Activated CD8-positive, alpha-beta memory T cell treated with anti-CD3 and anti-CD28 coated beads, Interleukin-2, amount 50 U/mL, for 48 hours (primary cell): ENCODE measurements around the gene DMGDH.
"Not testable (repeated sequence)": the region's sequence is repeated elsewhere in the genome, so short reads cannot be mapped to it uniquely, and the experiment has no call there.

Source experiments
- DNase-seq: peaks from one replicate; pipeline ENCODE4 v3.0.0-alpha.2; 2020

The DMGDH gene

GRCh38 chr5:79008362-79008761, 61.1 kb downstream of the DMGDH start:
- DNase-seq: no peak

DNA sequence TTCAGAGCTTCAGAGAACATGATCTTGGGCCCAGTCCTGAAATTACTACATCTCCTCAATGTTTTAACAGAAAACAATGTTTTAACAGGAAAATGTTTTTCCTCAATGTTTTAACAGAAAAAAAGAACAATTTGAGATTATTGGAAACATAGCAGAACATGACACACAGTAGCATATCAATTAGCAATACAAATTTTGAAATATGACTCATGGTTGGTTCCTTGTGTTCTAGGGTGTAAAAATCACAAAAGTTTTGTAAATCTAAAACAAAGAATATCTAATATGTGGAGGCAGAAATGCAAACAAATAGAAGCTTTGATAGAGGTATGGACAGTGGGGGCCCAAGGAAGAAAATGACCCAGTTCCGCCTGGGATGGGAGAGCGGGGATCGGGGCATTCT, 61.6 kb downstream of the DMGDH start:
- DNase-seq: no peak

- DNase-seq: no peak
These were observed 63.4 kb downstream of the DMGDH start for GRCh38 chr5:79005936-79006631.

GRCh38 chr5:79005151-79005550, 64.3 kb downstream of the DMGDH start:
- DNase-seq: no peak

GRCh38 chr5:79002374-79002773, 67.1 kb downstream of the DMGDH start:
- no peak for DNase-seq

DNA sequence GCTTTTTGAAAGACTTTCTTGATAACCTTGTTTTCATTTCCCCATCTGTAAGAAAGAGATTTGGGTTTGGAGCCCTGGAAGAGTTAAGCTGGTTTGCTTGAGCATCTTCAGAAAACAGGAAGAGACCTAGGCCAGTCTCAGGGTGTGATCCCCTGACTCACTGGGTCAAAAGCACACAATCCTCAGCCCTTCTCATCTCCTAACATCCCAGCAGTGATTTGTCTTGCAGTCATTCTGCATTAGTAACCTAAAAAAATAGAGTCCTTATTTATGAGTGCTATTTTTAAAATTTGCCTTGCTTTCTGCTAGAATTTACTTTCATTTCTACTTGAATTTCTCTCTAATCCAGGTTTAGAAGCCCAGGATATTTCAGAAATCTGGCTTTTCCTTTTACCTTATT, 68.0 kb downstream of the DMGDH start:
- DNase-seq: no peak

- DNase-seq: no peak
These were observed 72.4 kb downstream of the DMGDH start for GRCh38 chr5:78997090-78997489.

DNA sequence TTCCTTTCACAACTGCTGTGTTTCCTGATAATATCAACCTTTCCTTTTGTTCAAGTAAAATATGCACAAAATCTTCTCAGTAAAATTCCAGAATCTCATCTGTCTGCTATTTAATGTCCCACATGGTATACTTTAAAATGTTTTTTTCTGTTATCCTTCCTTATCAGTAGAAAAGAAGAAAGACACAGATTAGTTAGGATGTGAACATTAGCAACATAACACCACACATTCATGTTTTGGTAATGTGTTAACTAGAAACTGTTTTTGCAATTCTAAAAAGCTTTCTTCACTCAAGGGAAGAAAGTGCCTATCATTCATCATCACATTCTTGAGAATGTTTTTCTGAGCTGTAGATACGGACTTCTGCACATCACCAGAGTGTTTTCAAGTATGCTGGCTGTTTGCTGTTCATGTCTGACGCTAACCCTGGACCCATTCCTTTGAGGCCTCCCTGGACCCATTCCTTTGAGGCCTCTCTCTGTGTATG, 73.9 kb downstream of the DMGDH start:
- no peak for DNase-seq

GRCh38 chr5:78993165-78993564, 76.3 kb downstream of the DMGDH start:
- DNase-seq: no peak

DNA sequence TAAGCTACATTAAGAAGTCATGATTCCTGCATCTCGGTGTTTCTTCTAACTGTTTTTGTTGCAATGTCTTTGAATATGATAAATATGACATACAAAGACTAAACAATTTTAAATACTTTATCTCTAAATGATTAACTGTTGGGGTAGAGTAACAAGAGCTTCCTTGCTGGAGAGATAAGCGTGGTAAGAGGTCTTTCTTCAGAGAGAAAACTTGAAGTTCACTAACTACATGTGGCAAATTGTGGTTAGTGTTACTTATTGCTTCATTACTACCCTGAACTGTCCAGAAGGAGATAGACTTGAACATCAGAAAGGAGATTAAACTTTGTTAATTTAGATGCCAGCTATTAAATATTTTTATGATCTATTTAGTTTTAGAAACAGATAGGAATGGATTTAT, 77.3 kb downstream of the DMGDH start:
- DNase-seq: no peak

DNA sequence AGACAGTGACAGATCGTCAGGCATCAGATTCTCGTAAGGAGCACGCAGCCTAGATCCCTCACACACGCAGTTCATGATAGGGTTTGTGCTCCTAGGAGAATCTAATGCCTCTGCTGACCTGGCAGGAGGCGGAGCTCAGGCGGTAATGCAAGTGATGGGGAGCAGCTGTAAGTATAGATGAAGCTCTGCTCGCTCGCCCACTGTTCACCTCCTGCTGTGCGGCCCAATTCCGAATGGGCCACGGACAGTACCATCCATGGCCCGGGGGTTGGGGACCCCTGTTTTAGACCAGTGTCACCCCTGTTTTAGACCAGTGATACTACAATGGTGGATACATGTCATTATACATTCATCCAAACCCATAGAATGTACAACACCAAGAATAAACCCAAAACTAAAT, 80.4 kb downstream of the DMGDH start:
- no peak for DNase-seq

DNA sequence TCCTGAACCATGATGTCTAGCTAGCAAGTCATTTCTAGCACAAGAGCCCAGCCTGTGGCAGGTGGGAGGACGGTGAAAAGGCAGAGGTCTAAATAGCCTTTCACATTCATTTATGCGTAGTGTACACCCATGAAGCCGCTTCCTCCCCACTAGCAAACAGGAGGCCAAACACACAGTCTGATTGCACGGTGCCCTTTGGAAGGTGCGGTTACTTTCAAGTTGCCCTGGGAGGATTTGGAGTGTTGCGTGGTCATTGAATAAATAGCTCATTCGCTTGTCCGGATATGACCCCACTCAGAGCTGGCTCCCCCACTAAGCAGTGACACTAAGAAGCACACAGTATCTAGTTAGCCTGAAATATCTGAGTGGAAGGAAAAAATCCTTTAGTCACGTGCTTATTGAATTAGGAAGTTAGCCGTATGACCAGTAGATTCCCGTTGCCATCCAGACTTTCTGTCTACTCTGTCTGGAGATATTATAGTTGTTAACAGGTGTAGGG, 83.7 kb downstream of the DMGDH start:
- DNase-seq: peak; percentile 72

- DNase-seq: peak; percentile 82
These were observed 84.3 kb downstream of the DMGDH start, which contains the start of gene ARSB for GRCh38 chr5:78985116-78985724. ARSB (minus strand) TSS chr5:78985310; CDS start chr5:78985248, 62 bp downstream.

DNA sequence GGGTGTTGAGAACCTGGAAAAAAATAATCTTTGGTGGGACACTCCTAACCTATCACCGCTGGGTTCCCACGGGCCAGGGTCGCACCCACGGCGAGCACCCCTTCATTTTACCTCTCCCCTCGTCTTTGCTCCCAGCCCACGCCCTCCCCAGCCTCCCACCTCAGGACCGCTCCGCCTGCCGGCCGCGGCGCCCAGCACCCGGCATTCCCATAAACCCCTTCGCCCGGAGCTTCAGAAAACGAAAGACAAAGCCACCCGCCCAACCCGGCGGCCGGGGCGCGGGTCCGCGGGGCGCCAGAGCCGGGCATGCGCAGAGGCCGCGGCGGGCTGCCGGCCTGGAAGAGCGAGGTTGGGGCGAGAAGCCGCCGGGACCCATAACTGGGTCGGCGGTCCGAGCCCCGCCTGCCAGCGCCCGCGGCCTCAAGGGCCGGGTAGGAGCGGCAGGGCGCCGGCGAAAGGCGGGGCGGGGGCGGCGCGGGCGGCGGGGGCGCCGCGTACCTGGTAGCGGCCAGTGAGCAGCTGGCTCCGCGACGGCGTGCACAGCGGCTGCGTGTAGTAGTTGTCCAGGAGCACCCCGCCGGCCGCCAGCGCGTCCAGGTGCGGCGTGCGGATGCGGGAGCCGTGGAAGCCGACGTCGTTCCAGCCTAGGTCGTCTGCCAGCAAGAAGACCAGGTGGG, 84.9 kb downstream of the DMGDH start:
- DNase-seq: peak; percentile 89

- no peak for DNase-seq
These were observed 85.7 kb downstream of the DMGDH start for GRCh38 chr5:78983601-78984438.

GRCh38 chr5:78983194-78983593, 86.3 kb downstream of the DMGDH start:
- DNase-seq: not testable (repeated sequence)

- no peak for DNase-seq
These were observed 89.6 kb downstream of the DMGDH start for GRCh38 chr5:78979909-78980308.

DNA sequence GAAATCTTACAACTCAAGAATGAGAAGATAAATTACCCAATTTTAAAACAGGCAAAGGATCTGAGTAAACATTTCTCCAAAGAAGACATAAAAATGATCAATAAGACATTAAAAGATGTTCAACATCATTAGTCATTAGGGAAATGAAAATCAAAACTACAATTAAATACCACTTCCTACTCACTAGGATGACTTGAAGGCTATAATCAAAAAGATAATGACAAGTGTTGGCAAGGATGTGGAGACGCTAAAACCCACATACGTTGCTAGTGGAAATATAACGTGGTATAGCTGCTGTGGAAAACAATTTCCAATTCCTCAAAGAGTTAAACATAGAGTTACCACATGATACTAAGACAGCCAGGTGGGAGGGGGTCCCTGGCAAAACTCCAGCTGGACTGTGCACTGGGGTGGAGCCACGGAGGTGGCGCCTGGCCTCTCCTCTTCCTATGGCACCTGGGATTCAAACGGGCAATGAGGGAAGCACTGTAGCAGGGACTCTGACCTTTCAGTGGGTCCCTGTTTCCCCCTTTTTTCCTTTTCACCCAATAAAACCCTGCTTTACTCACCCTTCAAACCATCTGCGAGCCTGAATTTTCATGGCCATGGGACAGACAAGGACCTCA, 90.2 kb downstream of the DMGDH start:
- no peak for DNase-seq

GRCh38 chr5:78975035-78975434, 94.4 kb downstream of the DMGDH start:
- no peak for DNase-seq

GRCh38 chr5:78974601-78975000, 94.9 kb downstream of the DMGDH start:
- DNase-seq: no peak

- DNase-seq: no peak
These were observed 95.5 kb downstream of the DMGDH start for GRCh38 chr5:78974011-78974410.

- DNase-seq: no peak
These were observed 96.6 kb downstream of the DMGDH start for GRCh38 chr5:78972654-78973428.
